Transverse colon (tissue), 4 donors: ENCODE results near the gene NCF2.

Source experiments
- EP300 ChIP-seq: sonication (generic); formaldehyde crosslinking; IDR thresholded peaks from one replicate; pipeline ENCODE4 v1.6.1; 2017; ENCODE audit warnings: antibody characterized with exemption, low read depth
- POLR2A ChIP-seq: fragments of 450-650 bp; IDR thresholded peaks from one replicate; pipeline ENCODE4 v1.6.1; 2016; ENCODE audit warnings: antibody characterized with exemption, mild to moderate bottlenecking, moderate library complexity
- POLR2AphosphoS5 ChIP-seq, 3 donors: sonication (generic); formaldehyde crosslinking; IDR thresholded peaks; one replicate each; pipeline ENCODE4 v1.6.1; 2016; ENCODE audit warnings: antibody characterized with exemption in 3 of 3
- TF ChIP-seq, protein P1 (sequence below), 5 experiments: fragments of 200-600 bp in 3 of 5; fragments of 450-650 bp in 2 of 5; sonication (generic) in 3 of 5; IDR thresholded peaks; 1 replicate in 2 of 5; 2 replicates in 3 of 5; pipeline ENCODE4 v1.5.1; 2016 to 2017; ENCODE audit warnings: antibody characterized with exemption in 5 of 5, inconsistent platforms in 3 of 5, mild to moderate bottlenecking in 2 of 5, moderate library complexity in 1 of 5

- TF ChIP-seq EP300 (no peak), POLR2AphosphoS5 (IDR thresholded peaks at IDR 0.05) (no peak), POLR2A (no peak)
- TF ChIP-seq, protein P1, sequence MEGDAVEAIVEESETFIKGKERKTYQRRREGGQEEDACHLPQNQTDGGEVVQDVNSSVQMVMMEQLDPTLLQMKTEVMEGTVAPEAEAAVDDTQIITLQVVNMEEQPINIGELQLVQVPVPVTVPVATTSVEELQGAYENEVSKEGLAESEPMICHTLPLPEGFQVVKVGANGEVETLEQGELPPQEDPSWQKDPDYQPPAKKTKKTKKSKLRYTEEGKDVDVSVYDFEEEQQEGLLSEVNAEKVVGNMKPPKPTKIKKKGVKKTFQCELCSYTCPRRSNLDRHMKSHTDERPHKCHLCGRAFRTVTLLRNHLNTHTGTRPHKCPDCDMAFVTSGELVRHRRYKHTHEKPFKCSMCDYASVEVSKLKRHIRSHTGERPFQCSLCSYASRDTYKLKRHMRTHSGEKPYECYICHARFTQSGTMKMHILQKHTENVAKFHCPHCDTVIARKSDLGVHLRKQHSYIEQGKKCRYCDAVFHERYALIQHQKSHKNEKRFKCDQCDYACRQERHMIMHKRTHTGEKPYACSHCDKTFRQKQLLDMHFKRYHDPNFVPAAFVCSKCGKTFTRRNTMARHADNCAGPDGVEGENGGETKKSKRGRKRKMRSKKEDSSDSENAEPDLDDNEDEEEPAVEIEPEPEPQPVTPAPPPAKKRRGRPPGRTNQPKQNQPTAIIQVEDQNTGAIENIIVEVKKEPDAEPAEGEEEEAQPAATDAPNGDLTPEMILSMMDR (IDR thresholded peaks at IDR 0.05), result no peak
Measured at GRCh38 chr1:183592733-183593132, 2.5 kb upstream of the NCF2 start.
